HG03060 (cell line): ENCODE data around the gene TRPM8.

Source experiments
- ATAC-seq: cut with Tn5 transposase; IDR thresholded peaks from one replicate; pipeline ENCODE4 v1.9.1; 2021; ENCODE audit warnings: low read depth, moderate number of reproducible peaks; ENCODE audit not compliant: unreplicated experiment

TRPM8 gene

DNA sequence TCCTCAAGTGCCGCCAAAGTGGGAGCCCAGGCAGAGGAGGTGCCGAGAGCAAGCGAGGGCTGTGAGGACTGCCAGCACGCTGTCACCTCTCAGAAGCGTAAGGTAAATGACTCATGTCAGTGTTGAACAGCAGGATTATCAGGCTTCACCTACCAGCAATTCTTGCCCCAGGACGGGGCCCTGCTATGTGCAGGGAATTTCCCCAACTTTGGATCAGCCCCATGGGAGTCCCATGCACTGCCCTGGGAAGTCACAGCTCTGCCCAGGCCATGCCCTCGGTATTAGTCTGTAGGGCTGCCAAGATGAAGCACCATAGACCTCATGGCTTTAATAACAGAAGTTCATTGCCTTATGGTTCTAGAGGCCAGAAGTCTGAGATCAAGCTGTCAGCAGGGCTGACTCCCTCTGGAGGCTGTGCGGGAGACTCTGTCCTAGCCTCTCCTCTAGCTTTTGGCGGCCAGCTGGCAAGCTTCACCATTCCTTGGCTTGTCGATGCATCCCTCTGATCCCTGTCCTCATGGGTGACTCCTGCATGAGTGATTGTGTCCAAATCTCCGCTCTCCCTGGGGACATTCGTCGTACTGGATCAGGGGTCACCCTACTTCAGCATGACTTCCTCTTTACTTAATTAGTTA, 55.9 kb downstream of the TRPM8 start:
- ATAC-seq, result no peak

DNA sequence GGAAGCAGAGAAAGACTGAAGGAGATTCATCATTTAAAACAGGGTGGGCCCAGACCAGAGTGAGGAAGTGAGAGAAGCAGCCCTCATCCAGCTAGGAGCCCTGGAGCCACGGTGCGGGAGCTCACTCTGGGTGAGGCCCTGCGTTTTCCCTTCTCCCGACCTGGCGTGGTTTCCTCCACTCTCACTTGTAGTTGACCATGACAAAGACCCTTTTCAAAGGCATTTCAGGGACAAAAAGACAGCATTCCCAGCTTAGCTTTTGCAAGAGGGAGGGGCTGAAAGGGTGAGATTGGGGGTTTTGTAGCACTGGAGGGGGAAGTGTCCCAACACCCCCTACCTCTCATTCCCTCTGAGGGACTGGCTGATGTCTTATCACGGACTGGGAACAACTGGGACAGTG, 56.6 kb downstream of the TRPM8 start:
- ATAC-seq, result no peak

DNA sequence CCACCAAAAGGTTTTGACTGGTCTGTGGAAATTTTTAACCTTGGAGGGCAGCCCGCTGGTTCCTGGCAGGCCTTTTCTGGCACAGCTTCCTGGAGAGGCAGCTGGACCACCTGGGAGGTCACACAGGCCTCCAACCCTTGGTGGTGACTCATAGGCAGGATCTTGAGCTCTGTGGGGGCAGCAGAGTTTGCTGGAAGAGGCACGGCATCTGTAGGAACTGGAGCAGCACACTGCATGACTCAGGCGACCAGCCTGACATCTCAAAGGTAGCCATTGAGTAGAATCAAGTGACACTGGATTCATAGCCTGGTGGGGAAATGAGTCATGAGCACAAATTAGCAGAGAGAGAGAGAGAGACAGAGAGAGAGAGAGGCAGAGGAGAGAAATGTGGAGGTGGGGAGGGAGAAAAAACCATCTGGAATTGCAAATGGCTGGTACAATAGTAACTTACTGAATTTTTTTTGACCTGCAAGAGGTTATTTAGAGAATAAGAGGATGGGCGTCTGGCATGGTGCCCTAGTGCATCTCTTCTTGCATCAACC, 57.4 kb downstream of the TRPM8 start:
- ATAC-seq, result no peak

DNA sequence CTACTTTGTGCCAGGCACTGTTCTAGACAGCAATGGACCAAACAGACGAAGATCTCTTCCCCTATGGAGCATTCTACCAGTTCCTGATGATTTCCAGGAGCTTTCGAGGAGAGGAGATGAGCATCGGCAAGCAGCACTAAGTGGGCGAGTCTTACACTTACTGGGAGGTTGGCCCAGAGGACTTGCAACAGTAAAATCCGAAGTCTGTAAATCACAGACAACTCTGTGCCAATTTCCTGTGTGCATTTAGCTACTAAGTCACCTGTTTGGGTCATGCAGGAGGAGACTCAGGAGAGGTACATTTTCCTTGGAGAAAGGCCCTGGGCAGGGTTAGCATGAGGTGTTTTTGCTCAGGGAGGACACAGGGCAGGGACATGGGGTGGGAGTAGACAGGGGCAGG, 58.9 kb downstream of the TRPM8 start:
- ATAC-seq, result no peak

DNA sequence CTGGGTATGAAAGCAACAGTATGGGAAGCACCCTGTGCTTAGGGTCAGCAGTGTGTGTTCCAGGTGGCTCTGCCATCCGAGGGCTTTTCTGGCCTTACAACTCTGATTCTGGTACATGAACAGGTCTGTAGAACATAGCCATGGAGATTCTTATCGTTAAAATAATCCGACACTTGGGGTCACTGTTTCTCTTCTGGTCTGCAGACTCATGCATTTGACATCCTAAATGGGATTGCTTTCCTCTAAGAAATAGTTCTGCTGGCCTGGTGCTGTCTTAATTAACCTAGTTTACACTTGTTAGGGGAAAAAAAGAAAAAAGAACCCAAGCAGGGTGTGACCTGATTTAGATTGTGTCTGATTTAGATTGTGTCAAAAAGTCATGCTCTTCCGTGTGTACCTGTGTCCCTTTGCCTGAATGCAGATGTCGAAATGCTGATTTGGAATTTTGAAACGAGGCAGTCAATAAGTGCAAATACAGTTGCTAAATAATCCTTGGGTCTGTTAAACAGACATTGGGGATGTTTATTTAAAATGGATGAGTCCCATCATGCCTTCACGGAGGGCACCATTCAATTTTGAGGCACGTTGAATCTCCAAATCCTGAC, 59.6 kb downstream of the TRPM8 start:
- ATAC-seq, result no peak

DNA sequence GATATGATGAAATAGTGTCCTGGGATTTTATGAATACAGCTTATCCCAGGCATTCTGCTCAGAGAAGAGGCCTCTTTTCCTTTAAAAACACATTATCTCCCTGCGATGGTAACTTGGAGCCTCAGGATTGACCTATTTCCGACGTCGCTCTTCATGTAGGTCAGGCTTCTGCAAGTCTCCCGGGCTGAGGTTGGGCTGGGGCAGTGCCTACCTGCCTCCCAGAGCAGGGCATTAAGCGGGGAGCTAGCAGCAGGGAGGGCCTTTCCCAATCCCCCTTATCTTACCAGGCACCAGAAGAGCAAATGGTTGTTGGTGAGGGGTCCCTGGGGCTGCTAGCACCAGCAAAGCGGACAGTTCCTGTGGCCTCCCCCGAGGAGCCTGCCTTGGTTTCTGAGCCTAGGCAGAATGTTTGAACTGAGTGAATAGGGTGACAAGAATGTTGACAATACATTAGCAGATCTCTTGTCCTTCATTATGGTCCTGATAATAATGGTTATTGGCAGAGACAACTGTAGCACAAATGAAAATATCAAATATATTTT, 60.2 kb downstream of the TRPM8 start:
- ATAC-seq, result no peak

DNA sequence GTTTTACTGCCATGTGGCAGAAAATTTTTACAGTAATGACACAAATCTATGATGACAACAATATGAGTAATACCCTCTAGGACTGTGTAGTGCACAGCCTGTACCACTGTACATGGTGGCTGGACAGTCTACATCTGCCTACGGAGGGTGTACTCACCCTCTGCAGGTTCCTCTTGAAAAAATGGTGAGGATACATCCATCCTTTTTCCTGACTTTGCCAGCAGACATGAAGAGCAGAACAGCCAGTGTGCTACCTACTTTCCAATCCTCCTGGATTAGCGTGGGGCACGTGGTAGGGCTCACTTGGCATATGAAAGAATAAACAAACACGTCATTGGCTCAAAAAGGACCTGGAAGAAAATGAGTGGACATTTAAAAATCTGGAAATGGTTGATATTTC, 62.6 kb downstream of the TRPM8 start:
- no peak for ATAC-seq

DNA sequence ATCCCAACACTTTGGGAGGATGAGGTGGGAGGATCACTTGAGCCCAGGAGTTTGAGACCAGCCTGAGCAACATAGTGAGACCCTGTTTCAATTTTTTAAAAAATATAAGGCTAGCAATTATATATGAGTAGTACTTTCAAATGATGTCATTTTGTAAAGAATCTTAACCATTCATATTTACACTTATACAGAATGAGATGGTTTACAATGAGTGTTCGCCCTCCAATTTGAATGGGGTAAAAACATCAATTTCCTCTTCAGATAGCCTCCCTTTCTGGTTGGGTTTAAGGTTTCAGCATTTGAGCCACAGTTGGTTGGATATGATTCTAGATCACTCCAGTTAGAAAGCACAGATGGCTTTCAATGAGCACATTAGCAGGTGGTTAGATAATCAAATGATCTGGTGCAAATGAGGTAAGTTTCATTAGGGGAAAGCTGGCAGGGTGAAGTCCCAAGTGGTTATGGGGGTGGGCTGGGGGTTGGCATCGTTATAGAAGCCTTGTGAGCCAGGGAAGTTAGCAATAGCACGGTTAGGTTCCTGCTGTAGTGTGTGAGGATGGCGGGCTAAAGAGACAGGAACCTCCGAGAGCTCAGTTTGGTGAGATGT, 63.9 kb downstream of the TRPM8 start:
- no peak for ATAC-seq

DNA sequence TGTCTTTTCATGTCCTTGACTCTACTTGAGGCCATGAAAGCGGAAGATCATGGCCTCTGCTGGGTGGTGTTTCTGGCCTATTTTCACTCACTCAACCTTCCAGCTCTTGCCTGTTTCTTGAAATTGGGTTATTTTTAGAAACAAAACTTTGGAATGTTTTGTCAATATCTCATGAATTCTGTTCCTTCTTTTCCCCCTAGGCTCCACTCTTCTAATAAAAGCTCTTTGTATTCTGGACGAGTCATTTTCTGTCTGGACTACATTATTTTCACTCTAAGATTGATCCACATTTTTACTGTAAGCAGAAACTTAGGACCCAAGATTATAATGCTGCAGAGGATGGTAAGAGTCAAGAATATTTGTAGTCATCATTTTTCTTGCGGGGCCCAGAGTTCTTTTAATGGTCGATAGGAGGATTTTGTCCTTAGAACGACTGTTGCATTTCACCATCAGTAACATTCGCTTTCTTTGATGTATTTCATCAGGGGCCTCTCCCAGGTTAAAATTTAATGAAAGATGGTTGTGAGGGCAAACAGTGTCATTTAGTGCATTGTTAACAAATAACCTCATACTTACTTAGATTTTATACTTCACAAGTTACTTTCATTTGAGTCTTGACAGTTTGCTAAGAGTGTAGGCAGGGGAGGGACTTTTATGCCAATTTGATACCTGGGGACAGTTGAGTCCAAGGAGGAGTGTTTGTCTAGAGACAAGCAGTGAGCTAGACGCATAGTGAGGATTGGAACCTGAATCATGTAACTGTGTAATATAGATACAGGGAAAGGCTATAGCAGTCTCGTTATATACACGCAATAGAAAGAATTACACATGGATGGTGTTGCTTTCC, 64.6 kb downstream of the TRPM8 start:
- ATAC-seq, result no peak

DNA sequence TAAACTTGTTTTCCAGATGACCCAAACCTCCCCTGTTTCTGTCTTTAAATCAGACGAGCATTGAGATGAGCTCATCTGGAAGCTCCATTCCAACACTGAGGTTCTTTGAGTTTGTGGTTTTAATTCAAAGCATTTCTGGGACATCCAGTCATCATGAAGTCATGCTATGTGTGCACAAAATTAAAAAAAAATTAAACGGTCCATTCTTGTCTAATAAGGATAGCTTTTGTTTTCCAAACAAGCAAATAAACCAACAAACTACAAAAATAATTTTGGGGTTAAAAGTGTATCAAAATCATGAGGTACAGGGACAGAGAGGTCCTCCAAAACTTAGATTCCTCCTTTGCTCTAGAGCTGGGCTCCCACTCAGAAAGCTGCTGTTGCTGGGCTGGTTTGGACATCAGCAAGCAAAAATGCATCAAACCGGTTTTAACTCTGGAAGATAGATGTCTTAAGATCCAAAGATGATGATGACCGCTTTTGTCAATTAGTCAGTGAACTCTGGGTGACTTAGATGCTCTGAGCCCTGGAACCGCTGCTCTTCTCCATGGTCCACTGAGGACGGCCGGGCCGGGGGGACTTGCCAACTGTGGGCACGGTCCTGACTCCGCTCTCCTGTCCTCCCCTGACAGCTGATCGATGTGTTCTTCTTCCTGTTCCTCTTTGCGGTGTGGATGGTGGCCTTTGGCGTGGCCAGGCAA, 65.4 kb downstream of the TRPM8 start:
- ATAC-seq, result no peak

DNA sequence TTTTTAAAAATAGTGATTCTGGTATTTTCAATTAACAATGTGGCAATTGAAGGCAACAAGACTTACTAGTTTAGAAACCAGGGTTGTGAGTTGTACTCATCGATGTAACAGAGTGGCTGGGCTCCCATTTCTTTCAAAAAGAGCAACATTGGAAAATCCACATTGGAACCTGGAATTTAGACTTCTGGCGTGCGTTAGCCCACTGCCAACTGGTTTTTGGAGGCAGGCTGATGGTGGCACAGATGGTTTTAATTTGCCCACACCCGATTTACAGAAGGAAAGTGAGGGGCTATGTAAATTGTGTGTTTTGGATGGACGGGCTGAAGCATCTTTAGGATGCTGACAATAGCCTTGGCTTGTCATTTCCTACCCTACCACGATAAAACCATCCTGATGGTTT, 66.3 kb downstream of the TRPM8 start:
- ATAC-seq, result no peak

DNA sequence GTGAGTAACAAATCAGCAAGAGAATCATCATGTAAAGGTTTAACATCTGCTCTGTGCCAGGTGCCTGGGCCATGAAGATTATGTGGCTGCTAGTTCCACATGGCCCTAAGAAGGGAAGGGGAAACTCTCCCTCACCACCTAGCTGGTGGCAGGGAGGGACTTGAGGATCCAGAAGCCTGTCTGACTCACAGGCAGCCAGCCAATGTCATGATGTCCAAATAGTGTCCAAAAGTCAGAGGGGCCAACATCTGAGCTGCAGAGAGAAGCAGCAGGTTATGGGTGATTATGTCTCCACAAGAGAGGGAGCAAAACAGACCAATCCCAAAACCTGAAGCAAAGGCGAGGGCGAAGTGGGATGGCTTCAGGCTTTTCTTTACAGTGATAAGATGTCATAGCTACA, 71.4 kb downstream of the TRPM8 start:
- ATAC-seq, result no peak

DNA sequence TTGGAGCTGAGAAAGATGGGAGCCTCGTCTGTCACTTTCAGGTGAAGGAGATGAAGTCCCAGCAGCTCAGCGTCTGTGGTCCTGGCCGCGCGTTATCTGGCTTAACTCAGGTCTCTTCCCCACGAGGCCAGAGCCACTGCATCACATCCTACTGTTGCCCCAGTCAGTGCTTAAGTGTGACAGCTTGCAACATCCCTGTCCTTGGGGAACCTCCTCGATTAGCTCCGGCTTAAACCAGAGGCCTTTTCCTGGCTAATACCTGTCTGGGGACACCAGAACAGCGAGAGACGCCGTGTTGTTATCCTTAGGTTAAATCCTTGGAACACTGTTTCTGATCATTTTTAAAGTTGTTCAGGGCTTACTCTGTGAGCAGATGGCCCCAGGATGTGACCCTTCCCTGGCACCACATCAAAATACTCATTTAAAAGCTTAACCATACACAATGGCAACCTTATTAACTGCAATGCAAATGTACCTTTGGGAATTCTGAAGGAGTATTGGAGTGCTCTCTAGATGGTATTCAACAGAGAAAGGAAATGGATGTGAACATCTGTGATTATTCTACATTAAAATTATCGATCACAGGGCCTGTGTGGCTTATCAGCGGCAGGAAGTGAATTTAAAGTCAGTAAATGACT, 72.2 kb downstream of the TRPM8 start:
- no peak for ATAC-seq

DNA sequence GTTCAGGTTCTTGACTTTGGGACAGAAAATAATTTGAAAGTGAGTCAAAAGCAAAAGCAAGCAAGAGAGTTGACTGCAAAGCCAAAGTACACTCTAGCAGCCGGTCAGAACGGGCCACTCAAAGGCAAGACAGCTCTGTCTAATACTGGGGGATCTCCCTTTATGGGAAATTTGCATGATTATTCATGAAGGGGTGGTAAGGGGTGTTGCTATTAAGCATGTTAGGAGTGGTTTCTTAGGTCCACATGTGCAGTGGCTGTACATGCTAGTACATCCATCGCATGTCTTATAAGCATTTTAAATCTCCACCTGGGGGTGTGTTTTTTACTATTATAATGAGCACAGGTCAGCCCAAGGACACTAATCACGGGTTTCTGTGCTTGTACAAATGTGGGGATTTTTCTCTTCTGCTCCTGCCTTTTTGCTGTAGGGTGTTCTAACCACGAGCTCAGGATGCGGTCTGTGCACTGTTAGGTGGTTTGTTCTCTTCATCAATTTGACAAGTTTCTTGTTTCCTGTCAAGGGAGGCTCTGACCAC, 73.2 kb downstream of the TRPM8 start:
- ATAC-seq, result no peak

DNA sequence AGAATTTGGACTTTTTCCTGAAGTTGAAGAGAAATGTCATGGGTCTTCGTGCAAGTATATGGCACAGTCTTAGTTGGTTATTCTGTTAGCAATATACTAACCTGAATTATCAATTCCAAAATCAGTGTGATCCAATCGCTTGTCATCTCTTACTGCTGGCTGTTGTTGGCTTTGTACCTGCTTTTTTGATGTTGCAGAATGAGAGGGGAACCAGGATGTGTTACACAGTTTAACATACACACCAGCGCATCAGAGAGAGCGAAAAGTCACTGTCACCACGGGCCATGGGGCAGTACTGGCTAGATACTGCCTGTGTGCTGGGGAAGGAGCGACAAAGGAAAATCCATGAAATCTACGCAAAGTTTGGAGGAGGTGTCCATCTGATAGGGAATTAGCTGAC, 74.0 kb downstream of the TRPM8 start:
- ATAC-seq, result no peak

DNA sequence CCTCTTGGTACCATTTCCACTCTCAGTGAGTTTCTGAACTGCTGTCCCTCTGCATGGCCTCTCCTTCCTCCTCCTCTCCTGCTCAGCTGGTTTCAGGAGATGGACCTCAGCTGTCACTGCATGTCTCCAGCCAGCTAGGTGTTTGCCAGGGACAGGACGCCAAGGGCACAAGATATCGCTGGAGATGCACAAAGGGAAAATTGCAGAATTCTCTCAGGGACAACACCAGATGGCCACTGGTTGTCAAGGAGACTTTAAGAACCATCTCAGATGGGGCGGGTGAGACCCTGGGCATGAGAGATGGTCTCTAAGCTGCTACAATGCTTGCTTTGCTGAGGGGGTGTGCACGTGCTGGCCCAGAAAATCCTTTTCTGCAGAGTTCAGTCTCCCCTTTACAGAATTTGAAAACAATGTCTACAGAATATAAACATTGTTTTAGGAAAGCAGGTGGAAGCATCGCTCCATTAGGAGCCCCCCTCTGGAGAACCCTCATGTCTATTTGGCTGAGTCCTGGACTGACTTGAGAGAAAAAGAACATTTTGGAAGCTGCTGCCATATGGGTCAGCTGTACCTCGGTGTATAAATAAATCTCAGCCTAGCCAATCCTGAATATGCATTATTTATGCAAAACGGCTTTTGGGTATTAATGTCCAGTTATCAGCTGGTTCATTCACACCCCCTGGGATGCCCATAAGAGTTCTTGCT, 75.5 kb downstream of the TRPM8 start:
- no peak for ATAC-seq

DNA sequence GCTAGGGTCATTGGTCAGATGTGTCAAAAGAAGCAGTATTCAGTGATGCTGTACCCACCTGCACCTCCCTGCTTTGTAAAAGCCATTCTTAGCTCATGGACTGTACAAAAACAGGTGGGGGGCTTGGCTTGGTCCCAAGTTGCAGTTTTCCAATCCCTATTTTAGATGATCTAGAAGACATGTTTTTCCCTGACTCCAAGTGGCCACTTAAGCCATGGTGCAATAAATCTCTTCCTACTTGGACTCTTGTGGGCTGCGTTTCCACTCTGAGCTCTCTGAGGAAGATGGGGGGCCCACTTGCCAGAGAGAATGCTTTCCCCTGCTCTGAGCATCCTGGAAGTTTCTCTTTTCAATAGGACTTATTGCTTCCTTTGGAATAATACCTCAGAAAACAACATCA, 76.3 kb downstream of the TRPM8 start:
- ATAC-seq, result no peak

DNA sequence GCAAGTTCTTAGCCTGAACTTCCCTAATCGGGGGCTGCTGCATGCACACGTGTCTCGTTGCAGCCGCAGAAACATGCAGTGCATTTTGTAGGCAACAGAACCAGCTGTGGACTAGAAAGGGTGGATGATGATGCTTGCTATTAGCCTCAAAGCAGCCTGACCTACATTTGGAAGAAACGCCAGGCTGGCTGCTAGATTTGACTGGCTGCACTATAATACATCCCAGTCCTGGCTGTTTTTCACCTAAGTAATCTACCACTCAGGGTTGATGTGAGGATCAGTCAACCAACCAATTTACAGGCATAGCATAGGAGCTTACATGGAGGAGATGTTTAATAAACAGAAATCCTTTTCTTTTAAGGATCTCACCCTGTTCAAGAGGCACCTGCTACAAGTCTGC, 77.0 kb downstream of the TRPM8 start:
- ATAC-seq, result no peak

DNA sequence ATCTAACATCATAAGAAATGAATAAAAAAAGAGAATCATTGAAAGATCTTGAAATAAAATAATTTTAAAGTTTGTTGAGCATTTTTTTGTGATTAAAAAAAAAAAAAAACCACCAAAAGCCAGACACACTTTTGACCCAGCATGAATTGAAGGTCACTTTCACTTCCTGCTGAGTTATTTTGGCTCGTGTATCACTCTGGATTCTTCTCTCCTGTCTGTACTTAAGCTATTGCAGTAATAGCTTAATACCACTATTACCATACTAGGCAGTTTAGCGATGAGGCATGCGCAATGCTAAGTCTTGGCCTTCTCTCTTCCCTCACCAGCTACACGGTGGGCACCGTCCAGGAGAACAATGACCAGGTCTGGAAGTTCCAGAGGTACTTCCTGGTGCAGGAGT, 78.8 kb downstream of the TRPM8 start:
- no peak for ATAC-seq
